Measurements from ENCODE around the gene MX2. TPM values are rescaled to one million over a fixed set of nuclear protein-coding genes. Genes with fewer than 3 reads are reported as not detected.

Gene MX2
- total and polyA plus RNA-seq, 3 donors from 2014 or later, result 8.4 to 12.8 (median 10.1) TPM

- intact Hi-C loops (cut with DNase I; ENCODE audit: low total_unique reads), result no loop called here
- no peaks in the 10 kb centered on the region for H3K36me3 ChIP-seq (ENCODE audit: low read depth, missing control alignments)
- WGBS, 2 donors, result 85 to 90% methylated on average over 16 of the region's 16 CpGs
These were observed 90.2 kb downstream of the MX2 start for GRCh38 chr21:41451753-41452676.

DNA sequence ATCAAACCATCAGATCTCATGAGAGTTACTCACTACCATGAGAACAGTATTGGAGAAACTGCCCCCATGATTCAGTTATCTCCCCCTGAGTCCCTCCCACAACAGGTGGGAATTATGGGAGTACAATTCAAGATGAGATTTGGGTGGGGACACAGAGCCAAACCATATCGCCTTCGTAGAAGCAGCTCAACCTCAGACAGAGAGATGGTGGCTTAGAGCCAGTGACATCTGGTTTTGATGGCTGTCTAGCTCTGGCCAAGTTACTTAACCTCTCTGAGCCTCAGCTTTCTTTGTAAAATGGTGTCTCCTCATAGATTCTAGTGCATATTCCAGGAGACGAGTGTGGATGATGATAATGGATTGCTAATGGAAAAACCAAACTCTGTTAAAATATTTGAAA is 91.4 kb downstream of the MX2 start:
- no peak for TF ChIP-seq POLR2A (IDR thresholded peaks at IDR 0.05)
- TF ChIP-seq, protein P1, sequence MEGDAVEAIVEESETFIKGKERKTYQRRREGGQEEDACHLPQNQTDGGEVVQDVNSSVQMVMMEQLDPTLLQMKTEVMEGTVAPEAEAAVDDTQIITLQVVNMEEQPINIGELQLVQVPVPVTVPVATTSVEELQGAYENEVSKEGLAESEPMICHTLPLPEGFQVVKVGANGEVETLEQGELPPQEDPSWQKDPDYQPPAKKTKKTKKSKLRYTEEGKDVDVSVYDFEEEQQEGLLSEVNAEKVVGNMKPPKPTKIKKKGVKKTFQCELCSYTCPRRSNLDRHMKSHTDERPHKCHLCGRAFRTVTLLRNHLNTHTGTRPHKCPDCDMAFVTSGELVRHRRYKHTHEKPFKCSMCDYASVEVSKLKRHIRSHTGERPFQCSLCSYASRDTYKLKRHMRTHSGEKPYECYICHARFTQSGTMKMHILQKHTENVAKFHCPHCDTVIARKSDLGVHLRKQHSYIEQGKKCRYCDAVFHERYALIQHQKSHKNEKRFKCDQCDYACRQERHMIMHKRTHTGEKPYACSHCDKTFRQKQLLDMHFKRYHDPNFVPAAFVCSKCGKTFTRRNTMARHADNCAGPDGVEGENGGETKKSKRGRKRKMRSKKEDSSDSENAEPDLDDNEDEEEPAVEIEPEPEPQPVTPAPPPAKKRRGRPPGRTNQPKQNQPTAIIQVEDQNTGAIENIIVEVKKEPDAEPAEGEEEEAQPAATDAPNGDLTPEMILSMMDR (IDR thresholded peaks at IDR 0.05), result no peak
- 93 to 94% methylated on average over 3 of the region's 3 CpGs for WGBS, 2 donors

More at GRCh38 chr21:41451753-41452676, 90.2 kb downstream of the MX2 start:
- H3K27ac ChIP-seq, result no peak overlapping the region
- H3K9me3 ChIP-seq, result no peaks in the 10 kb centered on the region
- no peaks in the 10 kb centered on the region for H3K4me1 ChIP-seq
- H3K27me3 ChIP-seq, result no peaks in the 10 kb centered on the region
- TF ChIP-seq, protein P1 (IDR thresholded peaks at IDR 0.05), result no peak
- TF ChIP-seq POLR2A (IDR thresholded peaks at IDR 0.05), result no peak
- DNase-seq, result no peak
- H3K4me3 ChIP-seq, result no peak overlapping the region

DNA sequence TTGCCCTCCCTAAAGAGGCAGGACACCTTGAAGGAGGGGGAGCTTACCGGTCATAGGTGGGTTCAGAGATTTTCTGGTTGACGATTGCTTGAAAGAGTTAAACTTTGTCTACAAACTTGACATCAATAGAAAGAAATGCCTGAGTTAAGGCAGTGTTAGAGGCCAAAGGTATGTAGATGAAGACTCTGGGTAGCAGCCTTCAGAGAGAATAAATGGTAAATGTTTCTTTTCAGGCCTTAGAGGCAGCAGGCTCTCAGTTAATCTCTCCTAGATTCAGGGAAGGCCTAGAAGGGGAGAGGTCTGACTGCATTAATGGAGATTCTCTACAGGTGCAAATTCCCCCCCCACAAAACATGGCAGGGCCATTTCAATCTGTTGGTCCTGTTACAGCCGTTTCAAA is 91.9 kb downstream of the MX2 start:
- Histone ChIP-seq H3K9me3 (no peaks in the 10 kb centered on the region), H3K36me3 (ENCODE audit: low read depth, missing control alignments) (no peaks in the 10 kb centered on the region), H3K4me3 (no peak overlapping the region), H3K27me3 (no peaks in the 10 kb centered on the region), H3K27ac (no peak overlapping the region), H3K4me1 (no peaks in the 10 kb centered on the region)
- no peak for DNase-seq
- no peak for TF ChIP-seq POLR2A (IDR thresholded peaks at IDR 0.05)
- TF ChIP-seq, protein P1 (IDR thresholded peaks at IDR 0.05), result no peak
- 59 to 73% methylated on average over 3 of the region's 3 CpGs for WGBS, 2 donors
- intact Hi-C loops (cut with DNase I; ENCODE audit: low total_unique reads), result no loop called here

More for the DNA sequence above, 91.4 kb downstream of the MX2 start:
- Histone ChIP-seq H3K4me1 (no peaks in the 10 kb centered on the region), H3K36me3 (ENCODE audit: low read depth, missing control alignments) (no peaks in the 10 kb centered on the region), H3K27me3 (no peaks in the 10 kb centered on the region), H3K27ac (no peak overlapping the region), H3K9me3 (no peaks in the 10 kb centered on the region), H3K4me3 (no peak overlapping the region)
- DNase-seq, result no peak
- intact Hi-C loops (cut with DNase I; ENCODE audit: low total_unique reads), result no loop called here

GRCh38 chr21:41458121-41458520 is 96.3 kb downstream of the MX2 start:
- Histone ChIP-seq H3K27ac (no peak overlapping the region), H3K4me1 (no peaks in the 10 kb centered on the region), H3K4me3 (no peak overlapping the region), H3K9me3 (no peaks in the 10 kb centered on the region), H3K27me3 (no peaks in the 10 kb centered on the region), H3K36me3 (ENCODE audit: low read depth, missing control alignments) (no peaks in the 10 kb centered on the region)
- intact Hi-C loops (cut with DNase I; ENCODE audit: low total_unique reads), result no loop called here
- 90 to 91% methylated on average over 6 of the region's 6 CpGs for WGBS, 2 donors
- no peak for DNase-seq
- TF ChIP-seq, protein P1 (IDR thresholded peaks at IDR 0.05), result no peak
- TF ChIP-seq POLR2A (IDR thresholded peaks at IDR 0.05), result no peak
